ENCODE data around the gene GFRA1.

- TF ChIP-seq, protein P1, sequence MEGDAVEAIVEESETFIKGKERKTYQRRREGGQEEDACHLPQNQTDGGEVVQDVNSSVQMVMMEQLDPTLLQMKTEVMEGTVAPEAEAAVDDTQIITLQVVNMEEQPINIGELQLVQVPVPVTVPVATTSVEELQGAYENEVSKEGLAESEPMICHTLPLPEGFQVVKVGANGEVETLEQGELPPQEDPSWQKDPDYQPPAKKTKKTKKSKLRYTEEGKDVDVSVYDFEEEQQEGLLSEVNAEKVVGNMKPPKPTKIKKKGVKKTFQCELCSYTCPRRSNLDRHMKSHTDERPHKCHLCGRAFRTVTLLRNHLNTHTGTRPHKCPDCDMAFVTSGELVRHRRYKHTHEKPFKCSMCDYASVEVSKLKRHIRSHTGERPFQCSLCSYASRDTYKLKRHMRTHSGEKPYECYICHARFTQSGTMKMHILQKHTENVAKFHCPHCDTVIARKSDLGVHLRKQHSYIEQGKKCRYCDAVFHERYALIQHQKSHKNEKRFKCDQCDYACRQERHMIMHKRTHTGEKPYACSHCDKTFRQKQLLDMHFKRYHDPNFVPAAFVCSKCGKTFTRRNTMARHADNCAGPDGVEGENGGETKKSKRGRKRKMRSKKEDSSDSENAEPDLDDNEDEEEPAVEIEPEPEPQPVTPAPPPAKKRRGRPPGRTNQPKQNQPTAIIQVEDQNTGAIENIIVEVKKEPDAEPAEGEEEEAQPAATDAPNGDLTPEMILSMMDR (IDR thresholded peaks at IDR 0.05; ENCODE audit: borderline replicate concordance, extremely low read depth, low read length, poor library complexity, severe bottlenecking) = no peak
- TF ChIP-seq EZH2 (IDR thresholded peaks at IDR 0.05; ENCODE audit: borderline replicate concordance, low read depth, low read length, severe bottlenecking) = no peak
These were observed 82.1 kb downstream of the GFRA1 start for GRCh38 chr10:116190883-116191282.
